ENCODE results near the gene ODF2L. TPM values are rescaled to one million over a fixed set of nuclear protein-coding genes. Genes with fewer than 3 reads are reported as not detected.

The ODF2L gene
- total and polyA plus RNA-seq, 2 of the 13 experiments (the other 11 are each of a cell fraction or from before 2014, with no cell fraction given): 0.07 TPM; not detected in 1

- H3K9ac ChIP-seq (ENCODE audit: insufficient read depth, low read depth, low read length): no peak within 1 kb of the TSS
- ATAC-seq (no peak), FAIRE-seq (no peak), DNase-seq (ENCODE audit: low spot score) (no peak)
- H3K27ac ChIP-seq (ENCODE audit: extremely low read length, insufficient read depth, low read length): no peak within 1 kb of the TSS
- no peak within 1 kb of the TSS for H3K4me2 ChIP-seq (ENCODE audit: low read depth, low read length)
- no peaks in the 10 kb centered on the region for H3K27me3 ChIP-seq (ENCODE audit: control insufficient read depth in 1 of 2, insufficient read depth in 2 of 2, low read length in 2 of 2)
- in situ Hi-C loops (cut with HindIII; ENCODE audit: extremely low pct_ligation_motif_present, low pct_unique_long_range_greater_than_20kb) (no loop called here), intact Hi-C loops (cut with micrococcal nuclease; ENCODE audit: unreplicated experiment) (no loop called here)
- no TSS peak for BruUV-seq (replicated peaks)
- ChIA-PET CTCF (ENCODE audit: low intra/inter-chr PET ratio, low total read pairs) (no interaction called here), POLR2A (no interaction called here)
- no peaks in the 10 kb centered on the region for H3K36me3 ChIP-seq (replicated peaks in 1 of 2; ENCODE audit: control insufficient read depth in 1 of 2, insufficient read depth in 2 of 2, low read length in 2 of 2)
- no peak within 1 kb of the TSS for H2AFZ ChIP-seq (ENCODE audit: low read length)
- H3K4me3 ChIP-seq (replicated peaks in 1 of 3; ENCODE audit: insufficient read depth in 1 of 3, low read depth in 2 of 3, low read length in 3 of 3): no peak within 1 kb of the TSS
- TF ChIP-seq MIER3 (CRISPR knock-in tag; IDR thresholded peaks at IDR 0.05; ENCODE audit: borderline replicate concordance): no peak
- no peak for TF ChIP-seq GMEB1 (CRISPR knock-in tag; IDR thresholded peaks at IDR 0.05; ENCODE audit: borderline replicate concordance)
- TF ChIP-seq ZBTB4 (CRISPR knock-in tag; IDR thresholded peaks at IDR 0.05; ENCODE audit: borderline replicate concordance): no peak
- no peaks in the 10 kb centered on the region for H3K79me2 ChIP-seq (ENCODE audit: insufficient read depth, low read length)
- no peaks in the 10 kb centered on the region for H3K4me1 ChIP-seq (ENCODE audit: insufficient read depth, low read length)
- no peaks in the 10 kb centered on the region for H4K20me1 ChIP-seq (ENCODE audit: insufficient read depth, low read length)
- no peaks in the 10 kb centered on the region for H3K9me3 ChIP-seq (ENCODE audit: low read length)
Measured at GRCh38 chr1:86423873-86424272, 27.8 kb upstream of the ODF2L start, which contains the start of gene CLCA2. Gene CLCA2 (plus strand): TSS chr1:86424171. CDS start chr1:86424248, 77 bp downstream.

GRCh38 chr1:86423473-86423872, 27.4 kb upstream of the ODF2L start:
- ChIA-PET CTCF (ENCODE audit: low intra/inter-chr PET ratio, low total read pairs) (no interaction called here), POLR2A (no interaction called here)
- BruUV-seq (replicated peaks): no TSS peak
- Histone ChIP-seq H4K20me1 (ENCODE audit: insufficient read depth, low read length) (no peaks in the 10 kb centered on the region), H3K36me3 (replicated peaks in 1 of 2; ENCODE audit: control insufficient read depth in 1 of 2, insufficient read depth in 2 of 2, low read length in 2 of 2) (no peaks in the 10 kb centered on the region), H2AFZ (ENCODE audit: low read length) (no peak overlapping the region), H3K4me3 (replicated peaks in 1 of 3; ENCODE audit: insufficient read depth in 1 of 3, low read depth in 2 of 3, low read length in 3 of 3) (no peak overlapping the region), H3K4me2 (ENCODE audit: low read depth, low read length) (no peak overlapping the region), H3K27me3 (ENCODE audit: control insufficient read depth in 1 of 2, insufficient read depth in 2 of 2, low read length in 2 of 2) (no peaks in the 10 kb centered on the region), H3K4me1 (ENCODE audit: insufficient read depth, low read length) (no peaks in the 10 kb centered on the region), H3K9me3 (ENCODE audit: low read length) (no peaks in the 10 kb centered on the region), H3K79me2 (ENCODE audit: insufficient read depth, low read length) (no peaks in the 10 kb centered on the region), H3K27ac (ENCODE audit: extremely low read length, insufficient read depth, low read length) (no peak overlapping the region), H3K9ac (ENCODE audit: insufficient read depth, low read depth, low read length) (no peak overlapping the region)
- DNase-seq (ENCODE audit: low spot score): no peak
- intact Hi-C loops (cut with micrococcal nuclease; ENCODE audit: unreplicated experiment) (no loop called here), in situ Hi-C loops (cut with HindIII; ENCODE audit: extremely low pct_ligation_motif_present, low pct_unique_long_range_greater_than_20kb) (no loop called here)
- ATAC-seq: no peak
- no peak for FAIRE-seq
- TF ChIP-seq KLF6 (CRISPR knock-in tag; IDR thresholded peaks at IDR 0.05): no peak
- TF ChIP-seq ZBTB37 (CRISPR knock-in tag; IDR thresholded peaks at IDR 0.05): no peak
- TF ChIP-seq POGK (CRISPR knock-in tag; conservative IDR thresholded peaks at IDR 0.05): no peak
- no peak for TF ChIP-seq ZNF770 (CRISPR knock-in tag; IDR thresholded peaks at IDR 0.05)

All from HepG2 (cell line).